ENCODE measurements around the gene OPN1MW.
"Not testable (repeated sequence)": the region's sequence is repeated elsewhere in the genome, so short reads cannot be mapped to it uniquely, and the experiment has no call there.

OPN1MW gene

GRCh38 chrX:154168384-154168783 lies 14.0 kb upstream of the OPN1MW start:
- not testable (repeated sequence) for ATAC-seq (ENCODE audit: low read depth); H3K27me3 Mint-ChIP-seq; H3K9me3 Mint-ChIP-seq; H3K36me3 Mint-ChIP-seq; H3K4me1 Mint-ChIP-seq; H3K4me3 Mint-ChIP-seq; H3K27ac Mint-ChIP-seq; DNase-seq (ENCODE audit: low spot score in 2 of 2)

GRCh38 chrX:154172535-154172943 lies 9.9 kb upstream of the OPN1MW start:
- ATAC-seq (ENCODE audit: low read depth), result peak; percentile 91
- not testable (repeated sequence) for H3K36me3 Mint-ChIP-seq, H3K9me3 Mint-ChIP-seq

GRCh38 chrX:154174356-154174755 lies 8.0 kb upstream of the OPN1MW start:
- not testable (repeated sequence) for DNase-seq (ENCODE audit: low spot score in 2 of 2); H3K27me3 Mint-ChIP-seq; H3K36me3 Mint-ChIP-seq; H3K9me3 Mint-ChIP-seq; H3K27ac Mint-ChIP-seq; ATAC-seq (ENCODE audit: low read depth); H3K4me1 Mint-ChIP-seq; H3K4me3 Mint-ChIP-seq

More at GRCh38 chrX:154172535-154172943, 9.9 kb upstream of the OPN1MW start:
- H3K27ac Mint-ChIP-seq; H3K27me3 Mint-ChIP-seq; H3K4me3 Mint-ChIP-seq; H3K4me1 Mint-ChIP-seq; DNase-seq (ENCODE audit: low spot score in 2 of 2): not testable (repeated sequence)

- H3K27ac Mint-ChIP-seq; H3K27me3 Mint-ChIP-seq; H3K36me3 Mint-ChIP-seq; DNase-seq (ENCODE audit: low spot score in 2 of 2); H3K4me1 Mint-ChIP-seq; ATAC-seq (ENCODE audit: low read depth); H3K4me3 Mint-ChIP-seq; H3K9me3 Mint-ChIP-seq: not testable (repeated sequence)
Measured at GRCh38 chrX:154183794-154184193, 1.4 kb downstream of the OPN1MW start.

- H3K4me3 Mint-ChIP-seq; H3K9me3 Mint-ChIP-seq; DNase-seq (ENCODE audit: low spot score in 2 of 2); ATAC-seq (ENCODE audit: low read depth); H3K36me3 Mint-ChIP-seq; H3K27ac Mint-ChIP-seq; H3K4me1 Mint-ChIP-seq; H3K27me3 Mint-ChIP-seq: not testable (repeated sequence)
Measured at GRCh38 chrX:154192846-154193245, 10.4 kb downstream of the OPN1MW start.

GRCh38 chrX:154194316-154194715 lies 11.9 kb downstream of the OPN1MW start:
- not testable (repeated sequence) for H3K27ac Mint-ChIP-seq; H3K4me3 Mint-ChIP-seq; H3K27me3 Mint-ChIP-seq; H3K36me3 Mint-ChIP-seq; DNase-seq (ENCODE audit: low spot score in 2 of 2); H3K4me1 Mint-ChIP-seq; H3K9me3 Mint-ChIP-seq; ATAC-seq (ENCODE audit: low read depth)

GRCh38 chrX:154196466-154196865 lies 14.1 kb downstream of the OPN1MW start:
- H3K9me3 Mint-ChIP-seq; H3K27me3 Mint-ChIP-seq; H3K4me1 Mint-ChIP-seq; DNase-seq (ENCODE audit: low spot score in 2 of 2); ATAC-seq (ENCODE audit: low read depth); H3K4me3 Mint-ChIP-seq; H3K36me3 Mint-ChIP-seq; H3K27ac Mint-ChIP-seq: not testable (repeated sequence)

- not testable (repeated sequence) for H3K27me3 Mint-ChIP-seq; H3K4me3 Mint-ChIP-seq; H3K4me1 Mint-ChIP-seq; H3K36me3 Mint-ChIP-seq; DNase-seq (ENCODE audit: low spot score in 2 of 2); H3K9me3 Mint-ChIP-seq; H3K27ac Mint-ChIP-seq
- ATAC-seq (ENCODE audit: low read depth), result peak; percentile 90
Measured at GRCh38 chrX:154209670-154210418, 27.4 kb downstream of the OPN1MW start.

- not testable (repeated sequence) for H3K27me3 Mint-ChIP-seq; H3K4me3 Mint-ChIP-seq; DNase-seq (ENCODE audit: low spot score in 2 of 2); ATAC-seq (ENCODE audit: low read depth); H3K27ac Mint-ChIP-seq; H3K4me1 Mint-ChIP-seq; H3K36me3 Mint-ChIP-seq; H3K9me3 Mint-ChIP-seq
Measured at GRCh38 chrX:154211057-154211456, 28.7 kb downstream of the OPN1MW start.

GRCh38 chrX:154211499-154211898 lies 29.1 kb downstream of the OPN1MW start:
- H3K27me3 Mint-ChIP-seq; H3K9me3 Mint-ChIP-seq; H3K36me3 Mint-ChIP-seq; H3K4me1 Mint-ChIP-seq; H3K27ac Mint-ChIP-seq; DNase-seq (ENCODE audit: low spot score in 2 of 2); H3K4me3 Mint-ChIP-seq; ATAC-seq (ENCODE audit: low read depth): not testable (repeated sequence)

GRCh38 chrX:154219456-154219855 lies 37.1 kb downstream of the OPN1MW start, which contains the start of gene OPN1MW2:
OPN1MW2 (plus strand) TSS chrX:154219756; CDS start chrX:154219816, 60 bp downstream.
- not testable (repeated sequence) for H3K27me3 Mint-ChIP-seq; H3K9me3 Mint-ChIP-seq; H3K4me1 Mint-ChIP-seq; H3K4me3 Mint-ChIP-seq; H3K27ac Mint-ChIP-seq; ATAC-seq (ENCODE audit: low read depth); DNase-seq (ENCODE audit: low spot score in 2 of 2); H3K36me3 Mint-ChIP-seq

GRCh38 chrX:154225292-154225691 lies 42.9 kb downstream of the OPN1MW start:
- not testable (repeated sequence) for H3K36me3 Mint-ChIP-seq; H3K27me3 Mint-ChIP-seq; H3K4me3 Mint-ChIP-seq; H3K4me1 Mint-ChIP-seq; H3K9me3 Mint-ChIP-seq; ATAC-seq (ENCODE audit: low read depth); H3K27ac Mint-ChIP-seq; DNase-seq (ENCODE audit: low spot score in 2 of 2)

GRCh38 chrX:154226706-154227105 lies 44.3 kb downstream of the OPN1MW start:
- H3K9me3 Mint-ChIP-seq; H3K4me3 Mint-ChIP-seq; H3K27ac Mint-ChIP-seq; DNase-seq (ENCODE audit: low spot score in 2 of 2); ATAC-seq (ENCODE audit: low read depth); H3K4me1 Mint-ChIP-seq; H3K27me3 Mint-ChIP-seq; H3K36me3 Mint-ChIP-seq: not testable (repeated sequence)

- not testable (repeated sequence) for ATAC-seq (ENCODE audit: low read depth); H3K27ac Mint-ChIP-seq; H3K9me3 Mint-ChIP-seq; H3K4me1 Mint-ChIP-seq; DNase-seq (ENCODE audit: low spot score in 2 of 2); H3K27me3 Mint-ChIP-seq; H3K4me3 Mint-ChIP-seq; H3K36me3 Mint-ChIP-seq
Measured at GRCh38 chrX:154231443-154231842, 49.0 kb downstream of the OPN1MW start.

- not testable (repeated sequence) for ATAC-seq (ENCODE audit: low read depth); H3K9me3 Mint-ChIP-seq; H3K36me3 Mint-ChIP-seq; H3K4me1 Mint-ChIP-seq; H3K27me3 Mint-ChIP-seq; DNase-seq (ENCODE audit: low spot score in 2 of 2); H3K4me3 Mint-ChIP-seq; H3K27ac Mint-ChIP-seq
Measured at GRCh38 chrX:154233620-154234019, 51.2 kb downstream of the OPN1MW start.

Measured in memory B cell (primary cell).